Measurements from ENCODE around the gene SLC22A23. TPM values are rescaled to one million over a fixed set of nuclear protein-coding genes. Genes with fewer than 3 reads are reported as not detected.

SLC22A23 gene
- polyA plus RNA-seq, 10 donors, result 2.8 to 7.8 (median 3.7) TPM

DNA sequence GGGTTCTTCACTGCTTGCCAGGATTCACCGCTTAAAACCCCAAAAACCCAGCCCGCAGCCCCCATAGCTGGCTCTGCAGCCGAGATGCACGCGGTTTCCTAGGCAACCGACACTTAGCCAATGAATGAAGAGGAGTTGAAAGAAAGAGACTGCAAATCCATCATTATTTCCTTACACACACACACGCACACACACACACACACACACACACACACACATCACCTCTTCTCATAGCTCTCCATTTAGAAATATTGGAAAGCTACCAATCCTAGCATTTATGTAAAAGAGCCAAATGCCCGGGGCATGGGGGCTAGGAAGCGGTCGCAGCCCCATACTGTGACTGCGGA is 226.0 kb downstream of the SLC22A23 start:
- DNase-seq, result peak in 1 of 3 donors; percentile 83

DNA sequence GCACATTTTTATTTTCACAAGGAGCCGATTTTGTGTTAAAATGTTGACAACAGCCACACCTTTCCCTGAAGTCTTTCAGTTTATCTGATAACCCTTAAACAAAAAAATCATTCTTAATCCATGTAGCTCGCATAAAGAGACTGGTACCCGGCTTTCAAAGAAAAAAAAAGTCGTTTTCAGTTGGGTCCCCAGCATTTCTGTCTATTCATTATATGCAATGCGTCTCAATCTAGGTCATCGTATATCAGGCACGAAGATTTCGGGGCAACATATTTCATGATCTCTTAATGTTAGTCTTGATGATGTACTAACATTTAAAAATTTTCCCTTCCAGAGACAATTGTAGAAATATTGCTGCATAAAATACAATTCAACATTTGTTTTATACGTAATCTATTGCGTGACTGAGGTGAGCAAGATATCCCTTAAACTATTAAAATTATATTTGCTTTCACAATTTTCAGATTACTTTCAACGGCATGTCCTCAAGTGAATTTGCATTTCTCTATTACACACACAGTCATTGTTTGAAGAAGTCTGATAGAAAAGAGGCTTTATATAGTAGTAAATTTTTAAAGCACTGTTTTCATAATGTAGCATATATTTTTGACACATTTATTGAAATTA is 226.5 kb downstream of the SLC22A23 start:
- peak in 1 of 3 donors; percentile 41 for DNase-seq

DNA sequence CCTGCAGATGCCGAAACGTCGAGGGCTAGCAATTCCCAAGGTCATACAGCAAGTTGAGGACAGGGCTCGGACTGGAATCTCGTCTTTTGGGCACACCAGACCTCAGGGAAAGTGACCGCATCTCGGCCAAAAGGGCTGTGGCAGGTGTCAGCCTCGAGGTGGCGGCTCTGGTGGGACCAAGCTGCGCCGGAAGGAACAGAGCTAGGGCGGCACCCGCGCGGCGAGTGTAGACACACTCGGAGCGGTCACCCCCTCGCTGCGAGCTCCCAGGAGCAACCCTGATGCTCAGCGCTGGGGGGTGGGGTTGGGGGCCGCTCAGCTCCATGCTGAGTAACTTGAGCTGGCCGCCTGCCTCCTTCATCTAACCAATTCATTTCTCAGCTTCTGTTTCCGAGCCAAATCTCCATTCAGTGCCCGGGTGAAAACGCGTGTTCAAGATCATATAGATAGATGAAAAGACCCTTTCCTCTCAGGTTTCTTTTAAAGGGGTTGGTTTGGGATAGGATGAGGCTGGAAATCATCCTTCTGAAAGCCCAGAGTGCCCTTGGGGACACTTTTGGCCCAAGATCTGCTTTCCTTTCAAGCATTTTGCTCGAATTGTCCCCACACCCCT is 227.2 kb downstream of the SLC22A23 start:
- DNase-seq, result peak in 1 of 3 donors; percentile 57

DNA sequence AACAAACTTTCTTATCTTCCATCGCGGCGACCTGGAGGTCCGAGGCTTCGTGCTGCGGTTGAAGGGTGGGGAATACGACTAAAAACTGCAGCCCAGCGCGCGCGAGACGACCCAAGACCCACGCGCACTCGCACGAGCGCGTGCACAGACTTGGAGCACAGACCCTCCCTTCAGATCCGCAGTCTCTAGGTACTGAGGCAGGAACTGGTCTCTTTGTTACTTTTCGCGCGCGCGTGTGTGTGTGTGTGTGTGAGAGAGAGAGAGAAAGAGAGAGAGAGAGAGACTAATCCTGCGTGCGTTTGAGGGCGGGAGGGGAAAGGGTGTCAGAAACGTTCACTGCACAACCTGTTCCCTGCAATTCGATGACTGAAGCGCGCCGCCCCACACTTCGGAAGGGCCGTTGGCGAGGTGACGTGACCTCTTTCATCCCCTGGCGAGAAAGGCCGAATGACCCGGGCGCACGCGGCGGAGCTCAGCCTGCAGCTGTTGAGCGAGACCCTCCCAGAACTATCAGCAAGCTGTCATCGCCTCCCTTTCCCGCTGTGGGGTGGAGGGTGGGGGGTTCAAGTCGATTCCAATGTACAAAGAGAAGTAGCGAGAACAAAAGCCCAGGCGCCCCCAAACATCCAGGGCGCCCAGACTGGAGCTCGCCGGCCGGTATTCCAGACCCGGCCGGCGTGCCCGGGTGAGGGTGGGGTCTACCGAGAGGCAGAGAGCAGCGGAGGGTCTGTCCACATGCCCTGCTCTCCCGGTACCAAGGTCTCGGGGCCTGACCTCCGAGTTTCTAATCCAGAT is 227.9 kb downstream of the SLC22A23 start:
- DNase-seq, result peak in 1 of 3 donors; percentile 75

DNA sequence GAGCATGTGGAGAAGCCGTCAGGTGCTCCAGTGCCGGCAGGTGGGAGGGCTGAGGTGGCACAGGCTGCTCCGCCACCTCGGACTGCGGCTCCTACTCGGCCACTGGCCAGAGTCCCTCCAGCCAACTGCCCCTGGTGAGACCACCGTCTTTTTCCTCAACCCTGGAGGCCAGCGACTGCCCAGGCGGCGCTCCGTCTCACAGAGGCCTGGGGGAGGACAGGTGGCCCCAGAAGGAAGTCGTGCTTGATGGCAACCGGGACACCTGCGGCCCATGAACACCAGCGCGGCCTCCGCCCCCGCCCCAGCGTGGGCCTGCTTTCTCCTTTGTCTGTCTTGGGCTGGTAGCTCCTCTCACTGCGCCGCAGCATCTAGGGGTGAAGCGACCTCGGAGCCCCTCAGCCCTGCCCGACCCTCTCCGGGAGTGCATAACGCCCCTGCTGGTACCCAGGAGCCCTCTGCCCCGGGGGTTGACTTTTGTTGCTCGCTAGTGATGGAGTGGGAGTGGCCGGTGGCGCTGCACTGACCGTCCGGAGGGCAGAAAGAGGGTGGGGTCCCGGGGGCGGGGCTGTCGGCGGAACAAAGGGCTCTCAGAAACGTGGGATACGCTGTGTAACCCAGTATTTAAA is 228.7 kb downstream of the SLC22A23 start:
- DNase-seq, result peak in 1 of 3 donors; percentile 58

DNA sequence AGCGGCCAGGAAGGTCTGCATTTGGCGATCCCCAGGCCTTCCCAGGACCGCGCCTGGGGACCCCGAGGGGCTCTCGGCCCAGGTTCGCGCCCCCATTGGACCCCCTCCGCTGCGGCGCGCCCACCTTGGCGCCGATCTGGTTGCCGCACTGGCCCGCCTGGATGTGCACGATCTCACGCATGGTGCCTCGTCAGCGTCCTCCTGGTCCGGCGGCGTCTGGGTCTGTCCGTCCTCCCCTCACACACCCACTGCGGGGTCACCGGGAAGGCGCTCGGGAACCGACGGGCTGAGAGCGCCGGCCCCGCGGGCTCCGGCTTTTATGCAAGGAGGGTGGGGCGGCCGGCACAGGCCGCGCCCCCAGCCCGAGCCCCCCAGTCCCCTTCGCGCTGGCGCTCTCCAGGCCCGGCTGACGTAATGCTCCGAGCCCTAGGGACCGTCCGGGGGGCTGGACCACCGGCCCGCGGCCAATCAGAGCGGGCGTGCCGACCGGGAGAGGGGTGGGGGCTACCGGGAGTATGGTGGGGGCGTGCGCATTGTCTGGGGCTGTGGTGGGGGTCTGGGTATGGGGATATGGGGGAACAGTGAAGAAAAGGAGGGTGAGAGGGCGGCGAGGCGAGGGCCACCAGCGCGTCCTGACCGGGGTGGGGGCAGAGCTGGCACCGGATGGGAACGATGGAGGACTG is 229.3 kb downstream of the SLC22A23 start, which contains the start of gene TUBB2B:
TSS of gene TUBB2B (minus strand) at position 291 of the 683 bp plus-strand sequence. CDS start at position 181, 110 bp downstream.
- peak; percentile 68 to 90 (median 86) for DNase-seq

DNA sequence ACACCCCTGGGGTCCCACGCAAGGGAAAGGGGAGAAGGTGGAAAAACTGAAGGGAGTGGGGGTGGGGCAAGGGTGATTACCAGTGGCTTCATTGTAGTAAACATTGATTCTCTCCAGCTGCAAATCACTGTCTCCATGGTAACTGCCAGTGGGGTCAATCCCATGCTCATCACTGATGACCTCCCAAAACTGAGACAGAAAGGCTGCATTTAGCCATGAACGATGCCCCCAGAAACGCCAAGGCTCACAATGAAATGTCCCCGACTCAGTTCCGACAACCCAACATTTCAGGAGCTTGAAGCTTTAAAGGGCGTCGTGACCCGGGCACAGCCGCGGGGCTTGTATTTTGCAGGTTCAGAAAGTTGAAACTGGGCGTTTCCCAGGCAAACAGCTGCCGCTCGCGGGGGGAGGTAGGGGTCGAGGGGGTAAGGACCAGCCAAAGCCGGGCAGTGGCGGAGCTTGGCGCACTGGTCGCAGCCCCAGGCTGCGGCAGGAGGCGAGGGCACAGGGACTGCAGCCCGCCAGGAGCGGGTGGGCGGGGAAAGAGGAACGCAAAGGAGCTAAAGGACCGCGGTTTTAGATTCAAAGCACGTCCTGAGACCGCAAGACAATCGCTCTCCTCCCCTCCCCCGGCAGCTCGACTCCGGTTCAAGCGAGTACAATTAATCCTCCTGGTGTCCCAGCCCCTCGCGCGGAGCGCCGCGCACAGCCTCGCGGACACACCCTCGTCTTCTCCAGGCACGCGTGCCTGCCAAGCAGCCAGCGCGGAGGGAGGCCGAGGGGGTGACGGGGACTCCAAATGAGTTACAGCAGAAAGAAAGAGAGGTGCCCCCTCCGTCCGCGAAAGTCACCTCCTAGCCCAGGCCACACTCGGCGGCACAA is 230.1 kb downstream of the SLC22A23 start:
- peak in 1 of 3 donors; percentile 85 for DNase-seq

DNA sequence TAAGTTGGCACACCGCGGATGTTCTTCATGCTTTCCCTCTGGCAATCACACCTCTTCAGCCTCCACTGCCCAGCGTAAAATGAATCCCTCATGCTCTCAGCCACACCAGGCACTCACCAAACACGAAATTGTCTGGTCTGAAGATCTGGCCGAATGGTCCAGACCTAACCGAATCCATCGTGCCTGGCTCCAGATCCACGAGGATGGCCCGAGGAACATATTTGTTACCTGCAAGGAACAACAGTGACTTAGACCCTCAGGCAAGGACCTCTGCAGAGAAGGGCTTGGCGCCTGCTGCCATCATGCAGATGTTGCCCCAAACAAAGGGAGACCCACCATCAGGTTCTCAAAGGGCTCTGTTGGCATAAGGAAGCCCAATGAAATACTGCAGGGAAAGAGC is 230.8 kb downstream of the SLC22A23 start:
- no peak for DNase-seq

DNA sequence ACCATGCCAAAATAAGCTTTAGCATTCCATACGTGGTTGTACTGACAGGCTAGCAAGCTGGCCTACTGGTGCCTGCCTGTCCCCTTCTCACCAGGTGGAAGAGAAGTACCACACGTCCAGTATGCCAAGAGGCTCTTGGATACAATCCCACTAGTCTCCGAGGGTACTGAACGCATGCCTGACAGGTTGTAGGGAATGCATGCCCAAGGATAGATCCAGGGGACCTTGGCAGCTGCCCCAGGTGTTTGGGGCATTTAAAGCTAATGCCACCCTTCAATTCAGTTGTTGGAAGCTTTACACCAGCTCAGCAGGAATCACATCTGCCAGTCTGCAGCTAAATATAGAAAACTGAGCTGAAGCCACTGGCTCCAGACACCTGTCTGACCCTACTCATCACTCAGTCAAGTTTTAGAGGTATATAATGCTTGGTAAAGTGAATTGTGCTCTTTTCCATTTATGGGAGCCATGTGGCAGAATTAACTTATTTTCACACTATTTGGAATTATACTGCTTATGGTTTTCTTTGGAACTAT is 234.3 kb downstream of the SLC22A23 start:
- DNase-seq, result no peak

DNA sequence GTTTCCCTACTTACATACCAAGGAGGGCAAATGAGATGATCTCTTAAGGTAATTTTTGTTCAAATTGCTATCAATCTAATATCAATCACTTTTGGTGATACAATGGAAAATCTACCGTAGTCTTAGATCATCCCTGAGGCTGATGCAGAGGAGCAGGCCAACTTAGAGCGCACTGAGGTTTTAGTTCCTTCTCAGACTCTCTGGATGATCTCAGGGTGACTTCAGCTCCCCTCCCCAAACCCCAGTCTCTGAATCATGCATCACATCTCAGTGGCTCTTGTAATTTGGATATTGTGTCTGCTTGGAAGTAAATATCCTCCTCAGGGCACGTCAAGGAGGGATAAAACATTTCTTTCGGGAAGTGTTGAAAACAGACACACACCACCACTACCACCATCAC is 235.3 kb downstream of the SLC22A23 start:
- DNase-seq, result no peak

DNA sequence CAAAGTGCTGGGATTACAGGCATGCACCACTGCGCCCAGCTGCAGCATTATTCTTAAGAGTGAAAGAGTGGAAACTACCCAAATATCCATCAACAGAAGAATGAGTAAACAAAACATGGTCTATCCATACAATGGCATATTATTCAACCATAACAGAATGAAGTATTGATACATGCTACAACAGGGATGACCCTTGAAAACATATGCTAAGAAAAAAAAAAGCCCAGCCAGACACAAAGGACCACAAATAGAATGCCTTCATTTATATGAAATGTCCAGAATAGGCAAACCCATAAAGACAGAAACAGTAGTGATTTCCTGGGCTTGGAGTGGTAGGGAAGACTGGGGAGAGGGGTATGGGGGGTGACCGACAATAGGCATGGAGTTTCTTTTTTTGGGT is 236.5 kb downstream of the SLC22A23 start:
- DNase-seq, result no peak

Other genes starting within 250 kb of the SLC22A23 start
- gene TUBB2B, start 229.4 kb downstream of the SLC22A23 start, polyA plus RNA-seq (ENCODE audit: insufficient read length in 10 of 10), result 10 to 100 TPM; 44.3 to 81.0 (median 60.3) TPM
- gene PSMG4, start 198.1 kb downstream of the SLC22A23 start, polyA plus RNA-seq (ENCODE audit: insufficient read length in 10 of 10), result 10 to 100 TPM in 9 of 10 donors, 1 to 10 TPM in 1; 7.9 to 14.9 (median 12.2) TPM